Activated CD4-positive, CD25-positive, alpha-beta regulatory T cell treated with anti-CD3 and anti-CD28 coated beads, Interleukin-2, amount 50 U/mL, for 24 hours (primary cell): Measurements from ENCODE around the gene KRTCAP2.
A peak's percentile ranks its signal among the peaks of the same experiment; 100 is the strongest.

Source experiments
- ATAC-seq, 2 donors: fragments of 150-1000 bp; cut with Tn5 transposase; one replicate each; pipeline ENCODE4 v1.10.0; 2021; ENCODE audit warnings: mild to moderate bottlenecking in 1 of 2, moderate library complexity in 1 of 2

KRTCAP2 gene

DNA sequence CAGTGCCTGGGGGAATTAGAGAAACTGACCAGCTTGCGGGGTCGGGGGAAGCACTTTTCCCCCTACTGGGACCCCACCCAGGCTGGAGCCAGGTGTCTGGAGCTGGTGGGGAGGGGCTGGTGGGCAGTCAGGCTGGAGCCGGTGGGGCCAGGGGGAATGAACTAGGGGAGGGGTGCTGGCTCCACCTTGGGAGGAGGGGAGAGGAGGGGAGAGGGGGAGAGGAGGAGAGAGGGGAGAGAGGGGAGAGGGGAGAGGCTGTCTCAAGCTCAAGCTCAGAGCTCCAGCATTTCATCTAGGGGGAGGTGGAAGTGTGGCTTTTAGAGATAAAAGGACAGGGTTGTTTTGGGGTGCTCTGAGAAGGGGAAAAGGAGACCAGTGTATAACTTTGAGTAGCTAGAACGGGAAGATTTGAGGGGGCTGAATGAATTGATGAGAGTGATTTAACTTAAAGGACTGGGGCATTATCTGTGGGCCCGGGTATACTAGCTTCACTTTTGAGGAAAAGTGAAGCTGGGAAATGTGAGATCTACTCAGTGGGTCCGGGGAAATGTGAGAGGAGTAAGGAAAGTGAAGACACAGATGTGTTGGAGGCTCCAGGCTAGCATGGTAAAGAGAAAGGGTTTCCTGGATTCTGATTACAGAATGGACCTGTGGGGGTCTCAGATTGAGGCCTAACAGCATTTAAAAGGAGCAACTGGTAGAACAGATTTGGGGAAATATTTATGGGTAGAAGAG is 42.7 kb downstream of the KRTCAP2 start:
- no peak for ATAC-seq

DNA sequence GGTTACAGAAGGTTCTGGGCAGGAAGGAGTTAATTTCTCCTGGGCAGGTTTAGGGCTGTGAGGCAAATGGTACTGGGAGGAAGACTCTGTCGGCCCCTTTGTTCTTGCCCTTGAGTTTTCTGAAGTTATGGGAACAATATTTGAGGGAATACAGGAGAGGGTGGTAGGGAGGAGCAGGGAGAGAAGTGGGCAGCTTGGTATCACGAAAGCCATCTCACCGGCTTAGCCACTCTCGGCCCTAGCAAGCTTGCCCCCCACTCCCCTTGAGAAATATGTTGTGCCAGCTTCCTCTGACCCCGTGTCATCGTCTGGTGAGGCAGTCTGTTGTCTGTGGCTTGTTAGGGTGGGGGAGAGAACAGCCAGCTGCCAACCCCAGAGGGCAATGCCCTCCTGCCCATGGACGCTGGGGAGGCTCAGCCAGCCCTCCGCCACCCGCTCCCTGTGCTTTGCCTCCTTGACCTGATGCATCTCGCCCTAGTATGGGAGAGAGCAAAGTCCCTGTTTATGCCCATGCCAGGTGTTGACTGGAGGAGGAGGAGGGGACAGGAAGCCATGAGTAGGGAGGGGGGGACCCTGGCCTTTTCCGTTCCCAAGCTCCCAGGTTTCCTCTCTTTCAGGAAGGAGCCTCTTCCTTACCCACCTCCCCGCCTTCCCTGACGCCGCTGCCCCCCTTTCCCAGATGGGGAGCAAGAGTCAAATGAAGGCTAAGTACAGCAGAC is 44.2 kb downstream of the KRTCAP2 start:
- ATAC-seq: no peak

DNA sequence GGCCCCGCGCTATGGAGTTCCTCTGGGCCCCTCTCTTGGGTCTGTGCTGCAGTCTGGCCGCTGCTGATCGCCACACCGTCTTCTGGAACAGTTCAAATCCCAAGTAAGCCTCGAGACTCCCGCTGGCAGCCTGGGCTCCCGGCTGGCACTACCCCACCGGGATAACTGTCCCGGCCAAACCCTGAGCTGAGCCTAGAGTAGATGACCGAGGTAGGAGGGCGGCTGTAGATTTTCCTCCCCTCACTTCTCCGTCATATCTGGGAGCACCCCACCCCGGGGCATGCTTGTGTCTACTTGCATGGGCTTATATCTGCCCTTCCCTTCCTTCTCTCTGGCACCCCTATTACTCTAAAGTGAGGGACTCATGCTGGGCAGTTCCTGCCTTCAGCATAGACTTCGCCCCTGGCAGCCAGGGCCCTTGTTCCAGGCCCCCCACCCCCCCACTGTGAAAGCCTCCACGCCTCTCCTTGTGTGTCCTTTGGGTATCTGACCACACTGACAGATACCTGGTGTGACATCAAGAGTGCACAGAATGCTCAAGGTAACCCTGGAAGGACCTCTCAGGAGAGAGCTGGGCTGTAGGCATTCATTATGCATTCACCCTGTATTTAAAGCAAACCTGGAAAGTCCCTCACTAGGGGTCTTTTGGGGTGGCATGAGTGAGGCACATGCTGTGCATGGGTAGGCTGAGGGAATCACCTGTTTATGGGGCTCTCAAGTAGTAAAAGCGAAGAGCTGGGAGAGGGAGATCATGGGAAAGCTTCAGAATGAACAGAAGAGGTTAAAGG is 44.9 kb downstream of the KRTCAP2 start:
- ATAC-seq: no peak

DNA sequence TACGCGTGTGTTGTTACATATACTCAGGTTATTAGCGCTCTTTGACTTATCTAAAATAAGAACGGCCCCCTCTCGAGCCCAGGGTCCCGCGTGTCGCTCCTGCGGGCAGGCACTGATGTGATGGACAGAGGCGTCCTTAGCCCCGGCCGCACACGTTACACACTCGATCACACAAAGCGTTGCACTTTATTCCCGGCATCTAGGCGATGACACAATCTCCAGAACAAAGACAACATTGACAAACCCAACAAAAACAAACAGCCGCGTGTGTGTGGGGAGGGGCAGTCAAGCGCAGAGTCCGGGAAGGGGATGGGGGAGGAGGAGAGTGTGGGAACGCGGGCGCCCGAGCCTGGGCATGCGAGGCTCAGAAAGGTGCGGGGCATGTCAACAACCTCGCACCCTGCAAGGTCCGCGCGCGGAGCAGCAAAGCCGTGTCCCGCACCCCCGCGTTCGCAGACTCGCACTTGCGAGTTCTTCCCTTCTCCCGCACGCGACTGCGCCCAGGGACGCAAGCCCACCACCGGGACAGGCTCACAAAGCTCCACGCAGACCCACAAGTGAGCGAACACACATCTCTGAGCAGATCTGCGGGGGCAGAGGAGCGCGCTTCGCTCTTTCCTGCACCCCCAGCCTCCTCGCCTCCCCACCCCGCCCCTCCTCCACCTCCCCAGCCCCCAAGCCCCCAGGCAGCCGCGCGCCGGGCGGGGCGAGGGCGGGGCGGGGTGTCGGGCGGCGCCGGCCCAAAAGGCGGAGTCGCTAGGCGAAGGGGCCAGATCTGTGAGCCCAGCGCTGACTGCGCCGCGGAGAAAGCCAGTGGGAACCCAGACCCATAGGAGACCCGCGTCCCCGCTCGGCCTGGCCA is 45.8 kb downstream of the KRTCAP2 start, which contains the start of gene EFNA1:
EFNA1 (plus strand) TSS at position 772 of the 862 bp plus-strand sequence. CDS start 102 bp downstream, outside the sequence.
- ATAC-seq: peak; percentile 51 to 65

DNA sequence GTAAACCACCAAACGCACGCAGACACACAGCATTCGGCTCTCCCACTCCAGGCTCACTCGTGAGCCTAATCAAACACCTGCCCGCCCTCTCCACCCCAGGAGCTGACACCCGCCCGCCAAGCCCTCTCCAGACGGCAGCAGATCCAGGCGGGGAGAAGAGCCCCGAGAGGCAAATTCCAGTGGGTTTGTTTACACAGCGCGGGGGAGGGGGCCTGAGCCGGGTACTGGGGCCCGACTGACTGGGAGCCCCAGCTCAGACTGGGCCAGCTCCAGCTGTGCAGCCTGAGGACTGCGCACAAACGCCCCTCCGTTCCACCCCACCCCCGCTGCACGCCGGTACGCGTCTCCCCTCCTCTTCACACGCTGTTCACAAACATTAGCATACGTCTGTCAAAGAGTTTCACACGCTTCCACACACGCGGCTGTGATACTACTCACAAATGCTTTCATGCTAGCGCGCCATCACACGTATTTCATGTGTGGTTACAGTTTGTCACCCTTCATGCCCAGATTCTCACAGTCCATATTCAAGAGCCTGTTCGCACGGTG is 46.5 kb downstream of the KRTCAP2 start:
- peak; percentile 69 to 70 for ATAC-seq

DNA sequence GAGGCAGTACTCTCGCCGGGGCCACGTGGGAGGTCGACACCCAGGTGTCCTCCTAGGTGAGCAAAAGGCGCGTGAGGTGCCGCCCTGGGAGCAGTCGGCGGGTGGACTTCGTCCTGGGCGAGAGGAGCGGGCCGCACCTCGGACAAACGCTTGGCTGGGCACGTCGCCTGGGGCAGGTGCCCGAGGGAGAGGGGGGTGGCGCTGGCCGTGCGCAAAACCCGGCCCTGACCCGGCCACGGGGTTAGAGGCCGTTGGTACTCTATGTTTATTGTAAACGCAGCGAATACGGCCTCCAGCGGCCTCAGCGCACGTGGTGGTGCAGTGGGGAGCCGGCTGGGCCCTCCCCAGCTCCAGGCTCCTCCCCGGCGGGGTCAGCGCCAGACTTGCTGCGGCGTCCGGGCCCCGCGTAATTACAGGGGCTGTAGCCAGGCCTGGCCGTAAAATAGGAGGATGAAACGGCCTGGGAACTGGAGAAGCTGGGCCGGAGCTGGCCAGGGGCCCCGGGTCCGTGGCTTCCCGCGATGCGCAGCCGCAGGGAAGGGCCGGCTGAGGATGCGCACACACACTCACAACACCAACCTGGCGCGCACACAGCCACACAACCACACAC is 47.1 kb downstream of the KRTCAP2 start:
- ATAC-seq: no peak

DNA sequence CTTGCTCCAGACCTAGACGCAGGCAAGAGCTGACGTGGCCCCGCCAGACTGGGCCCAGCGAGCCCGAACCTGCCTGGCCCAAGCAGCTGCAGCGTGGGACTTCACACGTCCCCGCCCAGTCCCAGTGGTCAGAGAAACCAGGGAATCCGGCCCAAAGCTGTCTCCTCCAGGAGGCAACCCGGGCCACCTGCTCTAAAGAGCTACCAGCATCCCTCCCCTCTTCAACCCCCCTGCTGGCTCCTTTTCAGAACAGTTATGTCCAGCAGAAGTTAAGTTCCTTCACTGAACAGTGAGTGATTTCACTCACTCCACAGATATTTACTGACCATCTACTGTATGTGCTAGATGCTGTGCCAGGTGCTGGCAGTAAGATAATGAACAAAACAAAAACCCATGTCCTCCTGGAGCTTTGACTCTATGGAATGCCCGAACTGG is 47.6 kb downstream of the KRTCAP2 start:
- no peak for ATAC-seq

DNA sequence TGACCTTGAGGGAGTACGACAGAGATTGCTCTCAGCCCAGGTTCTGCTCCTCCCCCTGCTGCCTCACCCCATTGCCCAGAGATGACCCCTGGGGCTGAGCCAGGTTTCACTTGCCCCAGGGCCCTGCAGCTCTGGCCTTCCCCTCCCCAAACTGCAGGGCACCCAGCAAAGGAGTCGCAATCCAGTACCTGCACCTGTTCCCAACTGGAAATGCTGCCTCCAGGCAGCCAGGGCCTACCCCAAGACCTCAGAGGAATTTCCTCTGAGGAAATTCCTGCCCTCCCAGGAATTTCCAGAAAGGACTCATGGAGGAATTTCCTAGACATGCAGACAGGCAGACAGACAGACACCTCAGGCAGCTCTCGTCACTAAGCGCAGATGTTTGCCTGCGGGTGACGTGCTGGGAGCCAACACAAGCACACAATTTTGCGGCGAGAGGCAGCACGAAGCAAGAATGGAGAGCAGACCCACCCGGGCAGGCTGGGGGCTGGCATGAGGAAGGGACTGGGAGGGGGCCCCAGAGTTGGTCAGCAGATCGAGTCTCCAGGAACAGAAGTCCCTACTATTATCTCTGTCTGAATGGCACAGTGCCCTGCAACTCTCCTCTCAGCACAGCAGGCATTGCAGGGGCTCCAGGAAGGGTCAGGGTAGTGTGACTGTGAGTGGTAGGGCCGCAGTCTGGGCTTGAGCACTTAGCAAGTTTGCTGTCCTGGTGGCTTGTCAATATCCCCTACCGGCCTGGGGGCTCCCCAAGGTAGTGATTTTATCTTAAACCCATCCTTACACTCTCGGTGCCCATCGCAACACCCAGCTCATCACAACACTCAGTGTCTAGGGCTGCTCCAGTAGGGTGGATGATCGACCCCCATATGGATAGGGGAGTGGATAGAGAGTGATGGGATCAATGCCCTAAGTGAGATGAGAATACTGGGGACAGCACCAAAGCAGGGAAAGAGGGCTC is 48.3 kb downstream of the KRTCAP2 start:
- no peak for ATAC-seq

DNA sequence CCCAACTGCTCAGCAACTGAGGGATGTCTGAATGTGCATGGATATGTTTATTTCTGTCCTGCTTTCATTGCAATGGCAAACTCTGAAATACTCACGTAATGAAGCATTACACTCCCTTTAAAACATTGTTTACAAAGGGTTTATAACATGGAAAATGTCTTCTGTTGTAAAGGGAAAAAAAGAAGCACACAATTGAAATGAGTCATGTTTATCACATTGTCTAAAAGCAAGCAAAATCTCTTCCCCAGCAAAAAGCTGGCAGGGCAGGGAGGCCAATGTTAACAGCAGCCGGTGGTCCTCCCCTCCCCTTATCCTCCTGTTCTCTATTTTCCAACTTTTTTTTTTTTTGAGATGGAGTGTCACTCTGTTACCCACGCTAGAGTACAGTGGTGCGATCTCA is 49.3 kb downstream of the KRTCAP2 start:
- ATAC-seq: no peak

DNA sequence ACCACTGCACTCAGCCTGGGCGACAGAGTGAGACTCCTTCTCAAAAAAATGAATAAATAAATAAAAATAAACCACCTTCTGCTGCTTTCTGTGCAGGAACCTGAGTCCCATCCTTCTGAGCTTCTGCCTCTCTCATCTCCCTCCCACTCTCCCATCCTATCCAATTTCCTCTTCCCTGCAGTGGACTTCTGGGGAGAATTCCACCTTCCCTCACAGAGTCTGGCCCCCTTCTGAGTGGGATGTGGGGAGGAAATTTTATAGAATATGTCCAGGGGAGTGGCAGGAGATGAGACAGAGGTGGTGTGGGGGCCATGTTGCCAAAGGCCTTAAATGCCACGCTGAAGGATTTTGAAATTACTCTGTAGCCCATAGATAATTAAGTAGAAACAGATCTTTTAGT is 50.8 kb downstream of the KRTCAP2 start:
- no peak for ATAC-seq

DNA sequence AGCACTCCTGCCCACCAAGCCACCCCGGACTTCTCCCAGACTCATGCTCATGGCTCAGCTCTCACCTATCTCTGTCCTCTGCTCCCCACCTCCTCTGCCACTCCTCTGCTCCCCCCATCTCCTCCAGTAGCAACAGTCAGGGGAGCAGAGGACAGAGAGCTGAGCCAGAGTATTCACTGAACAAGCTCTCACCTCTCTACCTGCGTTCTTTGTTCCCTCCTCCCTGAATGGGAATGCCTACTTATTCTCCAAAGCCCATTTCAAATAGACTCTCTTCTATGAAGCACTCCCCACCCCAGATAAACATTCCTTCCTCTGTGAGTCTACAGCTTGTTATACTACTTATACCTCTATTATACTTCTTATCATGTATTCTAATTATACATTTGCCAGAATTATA is 51.9 kb downstream of the KRTCAP2 start:
- no peak for ATAC-seq

DNA sequence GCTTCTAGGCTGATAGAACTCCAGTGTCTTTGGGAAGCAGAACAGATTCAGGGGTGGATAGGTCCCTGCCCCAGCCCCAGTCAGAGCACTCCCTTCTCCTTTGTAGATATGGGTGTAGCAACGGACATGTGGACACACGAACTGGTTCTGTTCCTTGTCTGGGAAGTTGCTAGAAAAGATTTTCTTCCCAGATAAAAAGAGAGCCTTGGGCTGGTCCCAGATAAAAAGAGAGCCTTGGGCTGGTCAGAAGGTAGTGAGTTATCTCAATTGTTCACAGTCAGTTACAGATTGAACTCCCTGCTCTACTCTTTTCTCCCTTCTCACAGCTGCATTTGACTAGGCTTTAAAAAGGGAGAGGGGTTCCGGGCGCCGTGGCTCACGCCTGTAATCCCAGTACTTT is 52.9 kb downstream of the KRTCAP2 start:
- ATAC-seq: no peak
